CD4-positive, alpha-beta T cell (primary cell): ENCODE measurements around the gene AFG1L. TPM values are rescaled to one million over a fixed set of nuclear protein-coding genes. Genes with fewer than 3 reads are reported as not detected.

Experiments used
- ATAC-seq: fragments of 200-7000 bp; cut with Tn5 transposase; one replicate; pipeline ENCODE4 v1.10.0; 2022; ENCODE audit warnings: mild to moderate bottlenecking; ENCODE audit not compliant: poor library complexity
- CTCF ChIA-PET: fragments of 350-600 bp; sonication (Branson Sonifier 250); formaldehyde crosslinking; loops from one replicate; lab custom pipeline; 2021; ENCODE audit warnings: antibody characterized with exemption, inconsistent platforms; lab: Charles Lee
- POLR2A ChIA-PET: fragments of 350-600 bp; sonication (Branson Sonifier 250); formaldehyde crosslinking; loops from one replicate; lab custom pipeline; 2021; ENCODE audit warnings: antibody characterized with exemption, inconsistent platforms; lab: Charles Lee
- DNase-seq, 14 experiments: peaks; one replicate each; pipeline ENCODE4 v3.0.0-alpha.2; 2013 to 2020; ENCODE audit warnings: mixed read lengths in 2 of 14
- H3K27ac ChIP-seq, 2 donors: one replicate each; pipeline versions ENCODE4 v1.5.1 to v1.7.0; 2013; ENCODE audit warnings: low read length in 2 of 2, low read depth in 1 of 2, mild to moderate bottlenecking in 1 of 2
- H3K27me3 ChIP-seq, 2 experiments: 1 replicate in 1 of 2; 2 replicates in 1 of 2; pipeline versions ENCODE4 v1.6.1 to v1.7.0; 2013; ENCODE audit warnings: low read length in 2 of 2, control low read depth in 1 of 2, mild to moderate bottlenecking in 1 of 2, moderate library complexity in 1 of 2; ENCODE audit not compliant: insufficient read depth in 2 of 2, control insufficient read depth in 1 of 2
- H3K36me3 ChIP-seq: one replicate; pipeline ENCODE4 v1.6.1; 2013; ENCODE audit warnings: low read length, control low read depth; ENCODE audit not compliant: insufficient read depth
- H3K4me1 ChIP-seq: one replicate; pipeline ENCODE4 v1.6.1; 2013; ENCODE audit warnings: low read length, control low read depth; ENCODE audit not compliant: insufficient read depth
- H3K4me3 ChIP-seq: one replicate; pipeline ENCODE4 v1.5.1; 2013; ENCODE audit warnings: mild to moderate bottlenecking, low read length, moderate library complexity
- H3K9me3 ChIP-seq, 2 experiments: 1 replicate in 1 of 2; 2 replicates in 1 of 2; pipeline versions ENCODE4 v1.6.1 to v1.7.0; 2013; ENCODE audit warnings: low read length in 2 of 2, mild to moderate bottlenecking in 2 of 2, control low read depth in 1 of 2, moderate library complexity in 1 of 2; ENCODE audit not compliant: control insufficient read depth in 1 of 2, insufficient read depth in 1 of 2
- H3K27ac Mint-ChIP-seq: one replicate; pipeline ENCODE4 v1.8.0; 2020; ENCODE audit warnings: mixed read lengths
- H3K27me3 Mint-ChIP-seq: one replicate; pipeline ENCODE4 v1.8.0; 2021; ENCODE audit warnings: mixed read lengths
- H3K36me3 Mint-ChIP-seq: one replicate; pipeline ENCODE4 v1.8.0; 2021; ENCODE audit warnings: low read depth, mixed read lengths
- H3K4me1 Mint-ChIP-seq: one replicate; pipeline ENCODE4 v1.8.0; 2021; ENCODE audit warnings: low read depth, mixed read lengths
- H3K4me3 Mint-ChIP-seq: one replicate; pipeline ENCODE4 v1.8.0; 2020; ENCODE audit warnings: mild to moderate bottlenecking, mixed read lengths
- H3K9me3 Mint-ChIP-seq: one replicate; pipeline ENCODE4 v1.8.0; 2020; ENCODE audit warnings: mixed read lengths
- intact Hi-C, 2 experiments: fragments of 100-400 bp; cut with DNase I in 1 of 2; cut with micrococcal nuclease in 1 of 2; formaldehyde crosslinking; loops; one replicate each; pipeline versions ENCODE4 v1.15.1 to v1.9.0; 2023 to 2025; cut with DNase I, micrococcal nuclease
- total RNA-seq, 174 experiments: library from RNA in 2 of 174; stranded (reverse) in 2 of 174; gene quantifications; one replicate each; pipeline ENCODE4 v1.2.3 and lab custom pipeline; 2021 to 2026
- TF ChIP-seq, protein P1 (sequence below): fragments of 200-600 bp; IDR thresholded peaks from one replicate; pipeline ENCODE4 v1.8.0; 2022; ENCODE audit warnings: antibody characterized with exemption, mild to moderate bottlenecking

Gene AFG1L
- total RNA-seq, 2 experiments from 2014 or later, result 3.0 to 3.9 TPM

GRCh38 chr6:108350528-108350927 lies 55.7 kb downstream of the AFG1L start:
- no peak overlapping the region for H3K4me3 ChIP-seq
- TF ChIP-seq, protein P1, sequence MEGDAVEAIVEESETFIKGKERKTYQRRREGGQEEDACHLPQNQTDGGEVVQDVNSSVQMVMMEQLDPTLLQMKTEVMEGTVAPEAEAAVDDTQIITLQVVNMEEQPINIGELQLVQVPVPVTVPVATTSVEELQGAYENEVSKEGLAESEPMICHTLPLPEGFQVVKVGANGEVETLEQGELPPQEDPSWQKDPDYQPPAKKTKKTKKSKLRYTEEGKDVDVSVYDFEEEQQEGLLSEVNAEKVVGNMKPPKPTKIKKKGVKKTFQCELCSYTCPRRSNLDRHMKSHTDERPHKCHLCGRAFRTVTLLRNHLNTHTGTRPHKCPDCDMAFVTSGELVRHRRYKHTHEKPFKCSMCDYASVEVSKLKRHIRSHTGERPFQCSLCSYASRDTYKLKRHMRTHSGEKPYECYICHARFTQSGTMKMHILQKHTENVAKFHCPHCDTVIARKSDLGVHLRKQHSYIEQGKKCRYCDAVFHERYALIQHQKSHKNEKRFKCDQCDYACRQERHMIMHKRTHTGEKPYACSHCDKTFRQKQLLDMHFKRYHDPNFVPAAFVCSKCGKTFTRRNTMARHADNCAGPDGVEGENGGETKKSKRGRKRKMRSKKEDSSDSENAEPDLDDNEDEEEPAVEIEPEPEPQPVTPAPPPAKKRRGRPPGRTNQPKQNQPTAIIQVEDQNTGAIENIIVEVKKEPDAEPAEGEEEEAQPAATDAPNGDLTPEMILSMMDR, result no peak
- Mint-ChIP-seq H3K27me3 (no peaks in the 10 kb centered on the region), H3K36me3 (peaks cover 8% of the 10 kb centered on the region), H3K4me3 (no peak overlapping the region), H3K9me3 (no peaks in the 10 kb centered on the region), H3K4me1 (no peaks in the 10 kb centered on the region), H3K27ac (no peak overlapping the region)
- CTCF ChIA-PET, result no interaction called here
- H3K27ac ChIP-seq, result no peak overlapping the region
- no peaks in the 10 kb centered on the region for H3K36me3 ChIP-seq
- H3K27me3 ChIP-seq, result no peaks in the 10 kb centered on the region
- ATAC-seq (no peak), DNase-seq (no peak)
- POLR2A ChIA-PET, result no interaction called here
- no peaks in the 10 kb centered on the region for H3K9me3 ChIP-seq
- intact Hi-C loops, result no loop called here
- no peaks in the 10 kb centered on the region for H3K4me1 ChIP-seq

DNA sequence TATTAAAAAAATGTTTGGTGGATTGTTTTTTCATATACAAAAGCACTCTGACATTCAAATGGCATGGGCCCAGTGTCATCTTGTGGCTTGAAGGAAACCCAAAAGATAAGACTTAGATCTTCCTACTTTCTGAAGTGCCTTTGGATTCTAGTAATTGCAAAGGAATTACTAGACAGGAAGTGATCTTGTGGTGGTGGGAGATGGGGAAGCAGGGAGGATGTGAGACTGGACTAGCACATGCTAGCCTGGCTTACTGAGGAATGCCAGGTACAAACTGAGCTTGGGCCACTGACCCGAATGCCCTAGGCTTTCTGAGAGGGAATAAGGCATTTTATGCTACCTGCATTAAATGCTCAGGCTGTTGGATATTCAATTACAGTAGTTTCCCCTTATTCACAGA lies 59.0 kb downstream of the AFG1L start:
- no peaks in the 10 kb centered on the region for H3K4me1 Mint-ChIP-seq
- H3K27ac Mint-ChIP-seq, result no peak overlapping the region
- CTCF ChIA-PET, result no interaction called here
- H3K27ac ChIP-seq, result no peak overlapping the region
- peaks cover 19% of the 10 kb centered on the region for H3K36me3 Mint-ChIP-seq
- no peaks in the 10 kb centered on the region for H3K27me3 ChIP-seq
- H3K4me3 Mint-ChIP-seq, result no peak overlapping the region
- H3K9me3 ChIP-seq, result no peaks in the 10 kb centered on the region
- H3K4me1 ChIP-seq, result no peaks in the 10 kb centered on the region
- no peak overlapping the region for H3K4me3 ChIP-seq
- TF ChIP-seq, protein P1, result no peak
- H3K36me3 ChIP-seq, result no peaks in the 10 kb centered on the region
- DNase-seq, result no peak
- POLR2A ChIA-PET, result no interaction called here
- intact Hi-C loops, result no loop called here
- H3K27me3 Mint-ChIP-seq, result no peaks in the 10 kb centered on the region
- no peak for ATAC-seq
- no peaks in the 10 kb centered on the region for H3K9me3 Mint-ChIP-seq

- ATAC-seq (no peak), DNase-seq (no peak)
- ChIA-PET CTCF (no interaction called here), POLR2A (no interaction called here)
- no peaks in the 10 kb centered on the region for H3K9me3 ChIP-seq
- TF ChIP-seq, protein P1, result no peak
- no peaks in the 10 kb centered on the region for H3K4me1 Mint-ChIP-seq
- H3K4me3 ChIP-seq, result no peak overlapping the region
- H3K36me3 Mint-ChIP-seq, result peaks cover 30% of the 10 kb centered on the region
- H3K27ac Mint-ChIP-seq, result no peak overlapping the region
- no peaks in the 10 kb centered on the region for H3K4me1 ChIP-seq
- H3K4me3 Mint-ChIP-seq, result no peak overlapping the region
- no peaks in the 10 kb centered on the region for H3K27me3 ChIP-seq
- H3K27me3 Mint-ChIP-seq, result no peaks in the 10 kb centered on the region
- intact Hi-C loops, result no loop called here
- H3K9me3 Mint-ChIP-seq, result no peaks in the 10 kb centered on the region
- no peak overlapping the region for H3K27ac ChIP-seq
- H3K36me3 ChIP-seq, result no peaks in the 10 kb centered on the region
Measured at GRCh38 chr6:108355120-108355519, 60.3 kb downstream of the AFG1L start.
